Neural progenitor cell (in vitro differentiated cells): Measurements from ENCODE around the gene TMEM256.
A peak's percentile ranks its signal among the peaks of the same experiment; 100 is the strongest.

ENCODE experiments used
- CTCF ChIP-seq: fragments of 200-600 bp; sonication (generic); IDR thresholded peaks from 2 replicates; pipeline ENCODE4 v1.5.1; 2017; ENCODE audit warnings: antibody characterized with exemption, mild to moderate bottlenecking
- EZH2 ChIP-seq: fragments of 200-600 bp; sonication (generic); IDR thresholded peaks from 2 replicates; pipeline ENCODE4 v1.6.1; 2017; ENCODE audit warnings: antibody characterized with exemption, mild to moderate bottlenecking, moderate library complexity

DNA sequence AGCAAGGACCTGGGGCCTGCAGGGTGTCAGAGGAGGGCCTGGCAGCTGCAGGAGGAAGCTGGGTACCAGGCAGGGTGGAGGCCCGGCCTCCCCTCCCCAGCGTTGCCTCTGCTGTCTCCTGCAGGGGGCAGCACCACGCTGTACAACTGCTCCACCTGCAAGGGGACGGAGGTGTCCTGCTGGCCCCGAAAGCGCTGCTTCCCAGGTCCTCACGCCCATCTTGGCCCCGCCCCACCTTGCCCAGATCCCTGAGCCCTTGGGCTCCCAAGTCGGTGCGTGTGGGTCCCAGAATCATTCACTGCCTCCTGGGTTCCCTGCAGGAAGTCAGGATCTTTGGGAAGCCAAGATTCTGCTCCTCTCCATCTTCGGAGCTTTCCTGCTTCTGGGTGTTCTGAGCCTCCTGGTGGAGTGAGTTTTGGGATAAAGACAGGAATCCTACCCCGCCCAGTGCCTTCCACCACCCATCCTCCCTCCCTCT is 47.8 kb downstream of the TMEM256 start:
- peak; percentile 92 for TF ChIP-seq CTCF
- no peak for TF ChIP-seq EZH2
